ENCODE data around the gene FIBIN. TPM values are rescaled to one million over a fixed set of nuclear protein-coding genes. Genes with fewer than 3 reads are reported as not detected.

The FIBIN gene
- total RNA-seq, 1 experiment from 2014 or later: 0.37 TPM

- TF ChIP-seq, protein P1, sequence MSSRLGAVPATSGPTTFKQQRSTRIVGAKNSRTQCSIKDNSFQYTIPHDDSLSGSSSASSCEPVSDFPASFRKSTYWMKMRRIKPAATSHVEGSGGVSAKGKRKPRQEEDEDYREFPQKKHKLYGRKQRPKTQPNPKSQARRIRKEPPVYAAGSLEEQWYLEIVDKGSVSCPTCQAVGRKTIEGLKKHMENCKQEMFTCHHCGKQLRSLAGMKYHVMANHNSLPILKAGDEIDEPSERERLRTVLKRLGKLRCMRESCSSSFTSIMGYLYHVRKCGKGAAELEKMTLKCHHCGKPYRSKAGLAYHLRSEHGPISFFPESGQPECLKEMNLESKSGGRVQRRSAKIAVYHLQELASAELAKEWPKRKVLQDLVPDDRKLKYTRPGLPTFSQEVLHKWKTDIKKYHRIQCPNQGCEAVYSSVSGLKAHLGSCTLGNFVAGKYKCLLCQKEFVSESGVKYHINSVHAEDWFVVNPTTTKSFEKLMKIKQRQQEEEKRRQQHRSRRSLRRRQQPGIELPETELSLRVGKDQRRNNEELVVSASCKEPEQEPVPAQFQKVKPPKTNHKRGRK (CRISPR knock-in tag; IDR thresholded peaks at IDR 0.05; ENCODE audit: borderline replicate concordance): no peak
- no peak for TF ChIP-seq NR1H2 (CRISPR knock-in tag; IDR thresholded peaks at IDR 0.05)
- no peak for TF ChIP-seq CTCF (IDR thresholded peaks at IDR 0.05)
- no peak for TF ChIP-seq NR2C2 (CRISPR knock-in tag; IDR thresholded peaks at IDR 0.05)
These were observed 1.8 kb upstream of the FIBIN start (continued) for GRCh38 chr11:26992031-26992541.

GRCh38 chr11:26994631-26995095 is 751 bp downstream of the FIBIN start:
- ChIA-PET CTCF (interaction anchor here (0.6 kb wide), 1 partner anchor 160 kb away, joined by 3 read pairs; no protein-coding TSS in a partner anchor), POLR2A (no interaction called here)
- peaks cover 20% of the 10 kb centered on the region for H3K27me3 Mint-ChIP-seq (ENCODE audit: low read depth)
- peak overlapping the region; percentile 74 for H3K4me3 Mint-ChIP-seq
- H3K4me1 Mint-ChIP-seq: peaks cover 8% of the 10 kb centered on the region
- H3K27ac Mint-ChIP-seq: no peak overlapping the region
- no peaks in the 10 kb centered on the region for H3K36me3 Mint-ChIP-seq
- peak; percentile 16 for DNase-seq (ENCODE audit: low spot score)
- no peak for TF ChIP-seq ATF6 (CRISPR knock-in tag; IDR thresholded peaks at IDR 0.05)
- TF ChIP-seq, protein P2, sequence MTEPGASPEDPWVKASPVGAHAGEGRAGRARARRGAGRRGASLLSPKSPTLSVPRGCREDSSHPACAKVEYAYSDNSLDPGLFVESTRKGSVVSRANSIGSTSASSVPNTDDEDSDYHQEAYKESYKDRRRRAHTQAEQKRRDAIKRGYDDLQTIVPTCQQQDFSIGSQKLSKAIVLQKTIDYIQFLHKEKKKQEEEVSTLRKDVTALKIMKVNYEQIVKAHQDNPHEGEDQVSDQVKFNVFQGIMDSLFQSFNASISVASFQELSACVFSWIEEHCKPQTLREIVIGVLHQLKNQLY (CRISPR knock-in tag; IDR thresholded peaks at IDR 0.05): 0 out of 2 replicates have a peak, but pooled peaks have one; percentile 37
- H3K9me3 Mint-ChIP-seq: no peaks in the 10 kb centered on the region
- peak; percentile 42 for ATAC-seq

DNA sequence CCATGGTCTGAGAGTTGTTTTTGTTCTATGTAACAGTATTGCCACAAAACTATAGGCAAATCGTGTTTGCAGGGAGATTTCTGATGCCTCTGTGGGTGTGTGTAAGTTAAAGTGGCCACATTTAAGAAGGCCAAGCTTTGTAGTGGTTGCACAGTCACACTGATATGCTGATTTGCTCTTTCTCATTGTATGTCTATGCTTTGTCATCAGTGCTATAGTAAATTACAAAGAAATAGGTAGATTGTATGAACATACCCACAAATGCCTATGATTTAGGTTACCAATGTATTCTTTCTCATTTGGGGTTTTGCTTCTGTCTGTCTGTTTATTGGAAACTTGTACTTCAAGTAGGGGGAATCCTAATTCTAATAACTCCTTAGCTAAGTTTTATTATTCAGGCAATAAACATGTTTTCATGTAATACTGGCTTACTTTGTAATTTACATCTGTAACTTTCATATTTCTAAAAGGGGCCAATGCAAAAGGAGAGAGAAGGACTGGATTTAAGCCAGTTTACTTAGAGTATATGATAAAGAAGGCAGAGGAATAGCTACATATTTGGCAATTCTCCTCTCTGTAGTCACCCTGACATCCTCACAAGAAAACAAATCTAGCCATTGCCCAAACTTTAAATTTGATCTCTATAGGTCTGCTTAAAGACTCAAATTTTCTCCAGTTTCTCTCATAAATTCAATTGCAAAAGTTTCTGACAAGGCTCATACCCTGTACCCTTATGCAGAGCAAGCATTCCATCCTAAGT is 2.0 kb downstream of the FIBIN start:
- H3K4me3 Mint-ChIP-seq: no peak overlapping the region
- no peaks in the 10 kb centered on the region for H3K36me3 Mint-ChIP-seq
- H3K9me3 Mint-ChIP-seq: no peaks in the 10 kb centered on the region
- POLR2A ChIA-PET: no interaction called here
- no peak for ATAC-seq
- H3K27ac Mint-ChIP-seq: no peak overlapping the region
- no peak for DNase-seq (ENCODE audit: low spot score)
- CTCF ChIA-PET: no interaction called here
- peaks cover 8% of the 10 kb centered on the region for H3K4me1 Mint-ChIP-seq
- peaks cover 20% of the 10 kb centered on the region for H3K27me3 Mint-ChIP-seq (ENCODE audit: low read depth)
- no peak for TF ChIP-seq TP53 (CRISPR knock-in tag; IDR thresholded peaks at IDR 0.05)
- TF ChIP-seq, protein P3, sequence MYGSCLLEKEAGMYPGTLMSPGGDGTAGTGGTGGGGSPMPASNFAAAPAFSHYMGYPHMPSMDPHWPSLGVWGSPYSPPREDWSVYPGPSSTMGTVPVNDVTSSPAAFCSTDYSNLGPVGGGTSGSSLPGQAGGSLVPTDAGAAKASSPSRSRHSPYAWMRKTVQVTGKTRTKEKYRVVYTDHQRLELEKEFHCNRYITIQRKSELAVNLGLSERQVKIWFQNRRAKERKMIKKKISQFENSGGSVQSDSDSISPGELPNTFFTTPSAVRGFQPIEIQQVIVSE (CRISPR knock-in tag; IDR thresholded peaks at IDR 0.05; ENCODE audit: borderline replicate concordance): no peak
- TF ChIP-seq IRF2 (CRISPR knock-in tag; IDR thresholded peaks at IDR 0.05; ENCODE audit: borderline replicate concordance, low read depth): no peak
- TF ChIP-seq RORB (CRISPR knock-in tag; IDR thresholded peaks at IDR 0.05): no peak
- TF ChIP-seq, protein P4, sequence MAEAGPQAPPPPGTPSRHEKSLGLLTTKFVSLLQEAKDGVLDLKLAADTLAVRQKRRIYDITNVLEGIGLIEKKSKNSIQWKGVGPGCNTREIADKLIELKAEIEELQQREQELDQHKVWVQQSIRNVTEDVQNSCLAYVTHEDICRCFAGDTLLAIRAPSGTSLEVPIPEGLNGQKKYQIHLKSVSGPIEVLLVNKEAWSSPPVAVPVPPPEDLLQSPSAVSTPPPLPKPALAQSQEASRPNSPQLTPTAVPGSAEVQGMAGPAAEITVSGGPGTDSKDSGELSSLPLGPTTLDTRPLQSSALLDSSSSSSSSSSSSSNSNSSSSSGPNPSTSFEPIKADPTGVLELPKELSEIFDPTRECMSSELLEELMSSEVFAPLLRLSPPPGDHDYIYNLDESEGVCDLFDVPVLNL (CRISPR knock-in tag; IDR thresholded peaks at IDR 0.05; ENCODE audit: borderline replicate concordance, low read depth): no peak
- TF ChIP-seq ZNF138 (CRISPR knock-in tag; conservative IDR thresholded peaks at IDR 0.05): no peak
- TF ChIP-seq ZNF396 (CRISPR knock-in tag; IDR thresholded peaks at IDR 0.05; ENCODE audit: borderline replicate concordance): no peak
- TF ChIP-seq JAZF1 (CRISPR knock-in tag; IDR thresholded peaks at IDR 0.05): no peak
- no peak for TF ChIP-seq EMX1 (CRISPR knock-in tag; IDR thresholded peaks at IDR 0.05)
- TF ChIP-seq ZBTB21 (CRISPR knock-in tag; IDR thresholded peaks at IDR 0.05; ENCODE audit: borderline replicate concordance): no peak
- TF ChIP-seq ZNF423 (CRISPR knock-in tag; IDR thresholded peaks at IDR 0.05): no peak
- no peak for TF ChIP-seq RELA (CRISPR knock-in tag; IDR thresholded peaks at IDR 0.05; ENCODE audit: borderline replicate concordance)
- TF ChIP-seq, protein P1 (CRISPR knock-in tag; IDR thresholded peaks at IDR 0.05; ENCODE audit: borderline replicate concordance): no peak
